HG03521 (cell line): ENCODE results near the gene RDX.

Experiments
- ATAC-seq: cut with Tn5 transposase; IDR thresholded peaks from one replicate; pipeline ENCODE4 v1.9.1; 2021; ENCODE audit warnings: mild to moderate bottlenecking, moderate library complexity; ENCODE audit not compliant: unreplicated experiment

Gene RDX

GRCh38 chr11:110296226-110297075 lies at the start of gene RDX:
Gene RDX, minus strand, starts transcription at chr11:110296614. Its CDS starts 16,922 bp downstream, at chr11:110279692.
- peak; percentile 76 for ATAC-seq

GRCh38 chr11:110345743-110346142 lies 49.3 kb upstream of the RDX start:
- ATAC-seq: no peak

GRCh38 chr11:110340436-110340835 lies 44.0 kb upstream of the RDX start:
- no peak for ATAC-seq

GRCh38 chr11:110339456-110340250 lies 43.2 kb upstream of the RDX start:
- ATAC-seq: no peak

- peak; percentile 51 for ATAC-seq
These were observed 42.3 kb upstream of the RDX start for GRCh38 chr11:110338684-110339083.

GRCh38 chr11:110337570-110338193 lies 41.3 kb upstream of the RDX start:
- no peak for ATAC-seq

- ATAC-seq: no peak
These were observed 39.6 kb upstream of the RDX start for GRCh38 chr11:110336054-110336453.

- no peak for ATAC-seq
These were observed 38.9 kb upstream of the RDX start for GRCh38 chr11:110335358-110335757.

GRCh38 chr11:110331626-110332025 lies 35.2 kb upstream of the RDX start:
- no peak for ATAC-seq

GRCh38 chr11:110329445-110329844 lies 33.0 kb upstream of the RDX start:
- ATAC-seq: no peak

GRCh38 chr11:110327508-110327907 lies 31.1 kb upstream of the RDX start:
- ATAC-seq: no peak

- ATAC-seq: no peak
These were observed 27.4 kb upstream of the RDX start for GRCh38 chr11:110323786-110324185.

GRCh38 chr11:110319501-110319900 lies 23.1 kb upstream of the RDX start:
- no peak for ATAC-seq

- no peak for ATAC-seq
These were observed 22.4 kb upstream of the RDX start for GRCh38 chr11:110318638-110319404.

- no peak for ATAC-seq
These were observed 21.1 kb upstream of the RDX start for GRCh38 chr11:110317516-110317932.

GRCh38 chr11:110314366-110315095 lies 18.1 kb upstream of the RDX start:
- no peak for ATAC-seq

GRCh38 chr11:110312670-110313069 lies 16.3 kb upstream of the RDX start:
- ATAC-seq: no peak

GRCh38 chr11:110311783-110312579 lies 15.6 kb upstream of the RDX start:
- no peak for ATAC-seq

GRCh38 chr11:110308071-110308470 lies 11.7 kb upstream of the RDX start:
- ATAC-seq: no peak
